Suppressor macrophage treated with lipopolysaccharide for 4 hours (primary cell): ENCODE data around the gene CENPF.
A peak's percentile ranks its signal among the peaks of the same experiment; 100 is the strongest.
"Not testable (repeated sequence)": the region's sequence is repeated elsewhere in the genome, so short reads cannot be mapped to it uniquely, and the experiment has no call there.

ENCODE experiments used
- DNase-seq: peaks from one replicate; pipeline ENCODE4 v3.0.0-alpha.2; 2020

Gene CENPF, protein sequence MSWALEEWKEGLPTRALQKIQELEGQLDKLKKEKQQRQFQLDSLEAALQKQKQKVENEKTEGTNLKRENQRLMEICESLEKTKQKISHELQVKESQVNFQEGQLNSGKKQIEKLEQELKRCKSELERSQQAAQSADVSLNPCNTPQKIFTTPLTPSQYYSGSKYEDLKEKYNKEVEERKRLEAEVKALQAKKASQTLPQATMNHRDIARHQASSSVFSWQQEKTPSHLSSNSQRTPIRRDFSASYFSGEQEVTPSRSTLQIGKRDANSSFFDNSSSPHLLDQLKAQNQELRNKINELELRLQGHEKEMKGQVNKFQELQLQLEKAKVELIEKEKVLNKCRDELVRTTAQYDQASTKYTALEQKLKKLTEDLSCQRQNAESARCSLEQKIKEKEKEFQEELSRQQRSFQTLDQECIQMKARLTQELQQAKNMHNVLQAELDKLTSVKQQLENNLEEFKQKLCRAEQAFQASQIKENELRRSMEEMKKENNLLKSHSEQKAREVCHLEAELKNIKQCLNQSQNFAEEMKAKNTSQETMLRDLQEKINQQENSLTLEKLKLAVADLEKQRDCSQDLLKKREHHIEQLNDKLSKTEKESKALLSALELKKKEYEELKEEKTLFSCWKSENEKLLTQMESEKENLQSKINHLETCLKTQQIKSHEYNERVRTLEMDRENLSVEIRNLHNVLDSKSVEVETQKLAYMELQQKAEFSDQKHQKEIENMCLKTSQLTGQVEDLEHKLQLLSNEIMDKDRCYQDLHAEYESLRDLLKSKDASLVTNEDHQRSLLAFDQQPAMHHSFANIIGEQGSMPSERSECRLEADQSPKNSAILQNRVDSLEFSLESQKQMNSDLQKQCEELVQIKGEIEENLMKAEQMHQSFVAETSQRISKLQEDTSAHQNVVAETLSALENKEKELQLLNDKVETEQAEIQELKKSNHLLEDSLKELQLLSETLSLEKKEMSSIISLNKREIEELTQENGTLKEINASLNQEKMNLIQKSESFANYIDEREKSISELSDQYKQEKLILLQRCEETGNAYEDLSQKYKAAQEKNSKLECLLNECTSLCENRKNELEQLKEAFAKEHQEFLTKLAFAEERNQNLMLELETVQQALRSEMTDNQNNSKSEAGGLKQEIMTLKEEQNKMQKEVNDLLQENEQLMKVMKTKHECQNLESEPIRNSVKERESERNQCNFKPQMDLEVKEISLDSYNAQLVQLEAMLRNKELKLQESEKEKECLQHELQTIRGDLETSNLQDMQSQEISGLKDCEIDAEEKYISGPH (N-terminal part only)

DNA sequence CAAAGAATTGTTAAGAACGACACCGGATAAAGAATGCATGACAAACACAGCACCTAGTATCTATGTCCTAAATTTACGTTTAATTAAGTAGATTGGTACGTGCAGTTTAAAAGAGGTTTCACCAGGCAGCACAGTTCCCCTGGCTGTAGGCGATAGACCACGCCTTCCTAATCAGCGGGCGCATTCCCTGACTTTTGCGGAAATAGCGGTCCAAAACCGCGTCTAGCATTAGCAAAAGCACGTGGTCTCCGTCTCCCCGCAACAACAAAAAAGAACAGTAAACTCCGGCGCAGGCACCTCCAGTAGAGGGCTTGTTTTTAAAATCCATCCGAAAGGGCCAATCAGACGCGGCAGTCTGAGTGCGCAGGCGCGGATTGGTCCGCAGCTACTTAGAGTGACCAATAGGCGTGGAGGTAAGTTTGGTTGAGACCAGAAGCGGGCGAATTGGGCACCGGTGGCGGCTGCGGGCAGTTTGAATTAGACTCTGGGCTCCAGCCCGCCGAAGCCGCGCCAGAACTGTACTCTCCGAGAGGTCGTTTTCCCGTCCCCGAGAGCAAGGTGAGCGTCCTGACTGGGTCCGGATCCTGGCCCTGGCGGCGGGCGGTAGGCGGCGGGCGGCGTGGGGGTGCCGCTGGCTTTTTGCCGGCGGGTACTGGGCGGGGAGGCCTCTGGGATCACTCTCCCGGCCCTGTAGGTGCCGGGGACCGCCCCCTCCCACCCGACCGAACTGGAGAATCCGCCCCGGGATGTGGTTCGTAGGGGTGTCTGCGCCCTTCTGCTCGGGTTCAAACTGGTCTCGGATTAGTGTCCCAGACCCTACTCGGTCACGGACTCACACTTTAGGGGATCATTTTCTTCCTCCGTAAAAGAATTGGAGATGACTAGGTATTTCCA is at the start of gene CENPF:
TSS of gene CENPF (plus strand) at position 432 of the 894 bp plus-strand sequence. CDS start 10,560 bp downstream, outside the sequence.
- peak; percentile 98 for DNase-seq

DNA sequence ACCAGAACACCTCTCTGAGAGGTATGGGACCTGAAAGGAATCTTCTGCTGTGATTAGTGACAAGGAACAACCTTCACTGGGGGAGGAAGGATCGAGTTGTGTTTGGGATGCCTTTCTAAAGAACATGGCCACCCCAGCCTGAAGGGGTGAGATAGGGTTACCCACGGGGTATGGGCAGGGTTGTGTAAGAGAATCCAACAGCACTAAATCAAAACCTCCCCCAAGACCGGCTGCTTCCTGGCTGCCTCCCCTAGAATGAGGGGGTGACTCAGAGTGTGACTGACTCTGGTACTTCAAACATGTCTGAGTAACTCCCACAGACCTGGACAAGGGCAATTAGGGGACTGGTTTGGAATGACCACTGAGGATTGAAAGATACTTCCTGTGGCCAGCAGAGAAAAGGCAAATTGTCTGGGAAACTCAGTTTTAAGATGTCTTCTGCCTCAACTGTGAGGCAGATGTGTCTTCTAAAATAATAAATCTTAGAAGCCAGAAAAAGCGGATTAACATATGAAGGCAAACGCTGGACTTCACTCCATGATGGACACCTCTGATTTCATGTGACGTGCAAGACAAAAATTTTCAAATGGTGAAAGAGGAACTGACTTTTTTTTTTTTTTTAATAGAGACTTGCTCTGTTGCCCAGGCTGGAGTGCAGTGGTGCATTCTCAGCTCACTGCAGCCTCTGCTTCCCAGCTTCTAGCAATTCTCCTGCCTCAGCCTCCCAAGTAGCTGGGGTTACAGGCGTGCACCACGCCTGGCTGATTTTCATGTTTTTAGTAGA is 44.9 kb upstream of the CENPF start:
- no peak for DNase-seq

DNA sequence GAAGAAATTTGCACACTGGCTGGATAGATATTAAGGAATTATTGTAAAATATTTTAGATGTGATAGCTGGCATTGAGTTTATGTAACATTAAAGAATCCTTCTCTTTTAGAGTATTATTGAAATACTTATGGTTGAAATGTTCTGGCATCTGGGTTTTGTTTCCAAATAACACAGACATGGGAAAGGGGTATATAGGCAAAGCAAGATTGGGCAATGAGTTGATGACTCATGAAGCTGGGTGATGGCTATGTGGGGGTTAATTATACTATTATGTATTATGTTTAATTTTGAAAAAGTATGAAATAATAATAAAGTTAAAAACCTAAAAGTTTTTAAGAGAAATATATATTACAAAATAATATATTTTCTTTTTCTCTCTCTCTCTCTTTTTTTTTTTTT is 39.1 kb upstream of the CENPF start:
- DNase-seq: no peak

DNA sequence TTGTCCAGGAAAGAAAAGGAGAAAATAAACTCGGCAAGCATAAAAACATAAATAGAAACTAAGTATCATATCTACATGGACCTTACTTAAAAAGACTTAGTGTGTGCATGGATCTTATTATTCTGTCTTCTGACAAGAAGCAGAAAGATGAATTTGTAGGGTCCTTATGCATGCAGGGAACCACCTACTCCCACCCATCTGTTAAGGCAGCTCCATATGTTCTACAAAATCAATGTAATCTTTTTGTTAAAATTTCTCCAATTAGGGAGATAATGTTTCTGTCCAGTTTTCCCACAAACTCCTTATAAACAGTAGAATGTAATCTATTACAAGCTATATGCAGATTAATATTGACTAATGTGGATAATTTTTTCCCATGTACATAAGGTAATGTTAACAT is 37.7 kb upstream of the CENPF start:
- DNase-seq: no peak

DNA sequence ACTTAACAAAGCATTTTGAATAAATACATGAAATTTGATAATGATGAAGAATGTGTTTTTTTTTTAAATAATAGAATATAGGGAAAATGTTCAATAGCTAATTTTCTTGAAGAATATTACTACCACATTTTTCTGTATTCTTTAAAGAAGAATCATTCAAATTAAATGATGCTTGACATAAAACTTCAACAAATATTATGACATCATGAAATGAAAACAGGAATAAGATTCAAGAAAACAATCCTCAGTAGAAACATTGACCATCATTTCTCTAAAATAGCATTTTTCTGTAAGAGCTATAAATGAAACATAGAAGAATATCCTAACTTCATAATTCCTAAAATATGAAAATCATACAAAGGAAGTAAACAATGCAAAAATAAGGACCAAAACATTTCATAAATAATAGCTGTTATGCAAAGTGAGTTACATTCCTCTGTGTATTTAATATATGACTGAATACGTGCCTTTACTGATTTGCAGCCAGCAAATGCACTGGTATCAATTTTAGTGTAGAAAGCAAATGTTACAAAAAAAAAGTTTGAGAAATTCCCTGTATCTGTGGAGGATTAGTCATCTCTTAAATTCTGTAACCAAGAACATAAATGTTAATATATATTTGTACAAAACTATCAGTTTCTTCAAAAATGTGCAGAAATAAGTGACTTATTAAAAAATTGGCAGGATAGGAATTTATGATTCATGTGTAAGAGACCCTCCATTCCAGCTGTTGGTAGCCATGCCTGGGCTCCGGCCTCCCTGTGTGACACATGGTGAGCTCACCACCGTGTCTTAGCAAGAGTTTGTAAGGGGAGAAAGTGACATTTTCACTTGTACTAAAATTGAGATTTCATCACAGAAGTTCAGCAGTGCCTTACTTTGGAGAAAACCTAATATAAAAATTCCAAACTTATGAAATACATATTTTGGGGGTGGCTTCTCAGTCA is 36.6 kb upstream of the CENPF start:
- DNase-seq: no peak

DNA sequence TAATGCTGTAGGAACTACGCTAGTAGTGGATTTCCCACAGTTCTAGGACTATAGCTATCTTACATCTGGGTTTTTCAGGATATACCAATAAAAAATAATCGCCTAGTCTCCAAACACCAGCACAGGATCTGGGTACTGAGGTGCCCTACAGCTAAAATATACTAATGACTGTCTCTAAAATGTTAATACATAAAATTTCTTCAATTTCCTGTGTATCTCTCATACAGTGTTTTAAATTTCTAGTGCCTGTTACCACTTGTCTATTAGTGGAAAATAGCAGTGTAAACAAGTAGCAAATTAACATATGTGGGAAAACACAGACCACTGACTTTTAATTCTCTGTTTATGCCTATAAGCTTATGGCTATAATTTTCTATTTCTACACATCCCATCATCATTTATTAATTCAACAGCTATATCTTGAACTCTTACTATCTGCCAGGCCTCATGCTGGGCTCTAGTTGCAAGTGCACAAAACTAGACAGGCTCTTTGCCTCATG is 35.5 kb upstream of the CENPF start:
- DNase-seq: no peak

DNA sequence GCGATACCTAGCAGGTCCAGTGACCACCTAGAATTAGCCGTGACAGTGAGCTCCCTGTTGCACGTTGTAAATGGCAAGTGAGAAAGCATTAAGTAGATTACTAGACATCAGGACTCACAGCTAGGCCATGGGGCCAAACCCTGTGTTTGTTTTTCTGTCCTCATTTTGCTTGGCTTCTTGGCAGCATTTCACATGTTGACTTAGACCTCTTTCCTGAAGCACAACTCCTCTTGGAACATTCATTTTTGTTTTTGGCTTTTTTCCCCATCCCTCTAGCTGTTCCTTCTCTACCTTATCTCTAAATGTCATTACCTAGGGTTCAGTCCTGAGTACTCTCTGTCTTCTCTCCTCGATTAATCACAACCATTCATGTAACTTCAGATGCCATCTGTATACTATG is 34.7 kb upstream of the CENPF start:
- DNase-seq: no peak

DNA sequence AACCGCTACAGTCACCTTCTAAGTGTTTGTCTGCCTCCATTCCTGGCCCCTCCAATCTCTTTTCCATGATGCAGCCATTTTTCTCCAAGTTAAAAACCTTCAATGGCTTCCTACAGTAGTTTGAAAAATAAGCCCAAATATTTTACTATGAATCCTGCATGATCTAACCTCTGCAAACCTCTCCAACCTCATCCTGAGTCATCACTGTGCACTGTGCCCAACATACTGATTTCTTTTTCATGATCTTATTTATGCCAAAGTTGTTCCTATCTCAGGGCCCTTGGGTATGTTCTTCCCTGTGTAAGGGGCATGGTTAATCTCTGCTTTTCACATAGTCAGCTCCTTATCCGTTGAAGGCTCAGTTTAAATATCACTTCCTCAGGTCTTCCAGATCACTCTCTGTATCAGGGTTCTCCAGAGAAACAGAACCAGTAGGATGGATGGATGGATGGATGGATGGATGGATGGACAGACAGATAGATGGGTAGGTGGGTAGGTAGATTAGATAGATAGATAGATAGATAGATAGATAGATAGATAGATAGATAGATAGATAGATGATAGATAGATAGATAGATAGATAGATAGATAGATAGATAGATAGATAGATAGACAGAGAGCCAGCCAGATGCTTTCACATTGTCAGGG is 33.5 kb upstream of the CENPF start:
- no peak for DNase-seq

DNA sequence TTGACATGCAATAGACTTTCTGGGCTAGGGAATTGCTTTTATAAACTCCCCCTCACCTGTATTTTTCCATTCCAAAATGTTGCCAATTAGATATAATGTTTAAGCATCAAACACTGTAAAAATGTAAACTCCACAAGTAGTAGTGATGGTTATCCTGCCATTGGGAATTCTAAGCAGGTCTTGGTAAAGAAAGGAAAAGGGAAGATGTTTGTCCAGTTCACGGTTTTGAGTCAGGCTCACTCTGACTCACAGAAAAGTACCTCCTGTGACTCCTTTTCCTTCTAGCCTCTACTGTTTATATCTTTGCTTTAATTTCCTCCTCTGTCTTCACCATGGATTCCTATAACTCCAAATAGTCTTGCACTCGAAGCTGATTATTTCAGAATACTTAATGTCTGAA is 32.6 kb upstream of the CENPF start:
- no peak for DNase-seq

DNA sequence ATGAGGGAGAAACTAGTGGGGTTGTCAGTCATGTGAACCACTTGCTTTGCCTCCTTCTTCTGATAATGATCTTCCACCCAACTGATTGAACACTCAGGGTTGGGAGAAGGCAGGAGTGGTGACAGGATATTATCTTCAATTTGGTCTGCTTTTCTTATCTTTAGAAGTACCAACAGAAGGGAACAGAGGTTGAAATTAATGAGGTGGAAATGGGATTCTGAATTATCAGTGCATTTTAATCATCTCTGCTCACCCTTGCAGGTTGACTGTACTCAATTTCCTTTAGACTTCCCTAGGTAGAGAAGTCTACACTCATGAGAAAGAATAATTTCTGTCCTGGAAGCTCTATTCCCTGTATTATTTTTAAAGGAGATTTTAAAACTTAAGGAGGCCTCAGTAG is 31.7 kb upstream of the CENPF start:
- no peak for DNase-seq

DNA sequence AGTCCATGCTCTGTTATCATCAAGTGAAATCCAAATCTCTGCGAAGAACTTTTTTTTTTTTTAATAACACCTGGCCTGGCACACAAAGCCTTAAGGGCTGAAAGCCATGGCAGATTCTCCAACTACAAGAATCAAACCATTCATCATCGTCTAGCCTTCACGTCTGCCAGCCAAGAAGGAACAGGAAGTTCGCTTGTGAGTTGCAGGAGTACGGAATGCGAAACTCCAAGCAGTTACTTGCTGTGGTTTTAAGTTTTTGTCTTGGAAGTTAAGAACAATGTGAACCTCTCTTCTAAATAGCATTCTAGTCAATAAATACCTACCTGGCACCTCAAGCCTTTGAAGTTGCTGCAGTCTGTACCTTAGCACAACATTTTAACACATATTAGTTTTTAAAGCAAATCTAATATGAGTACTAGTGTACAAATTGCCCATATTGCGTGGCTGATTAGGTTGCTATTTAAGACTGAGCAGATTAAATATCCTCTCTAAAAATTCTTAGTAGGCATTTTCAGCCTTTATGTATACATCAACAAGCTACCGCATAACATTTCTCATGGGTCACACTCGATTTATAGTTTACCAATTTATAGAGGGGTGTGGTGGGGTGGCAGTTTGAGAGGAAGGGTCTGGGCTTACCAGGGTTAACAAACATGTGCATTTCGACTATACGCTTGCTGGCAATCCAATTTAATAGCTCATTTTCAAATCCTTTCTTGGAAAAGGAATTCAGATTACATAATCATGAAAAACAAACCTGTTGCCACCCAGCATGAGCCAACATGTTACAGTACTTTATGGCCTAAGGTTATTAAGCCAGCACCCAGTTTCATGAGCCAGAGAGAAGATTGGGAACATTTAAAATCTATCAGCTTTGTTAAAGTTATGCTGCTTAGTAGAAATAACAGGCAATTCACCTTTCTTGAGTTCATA is 29.3 kb upstream of the CENPF start:
- DNase-seq: no peak

DNA sequence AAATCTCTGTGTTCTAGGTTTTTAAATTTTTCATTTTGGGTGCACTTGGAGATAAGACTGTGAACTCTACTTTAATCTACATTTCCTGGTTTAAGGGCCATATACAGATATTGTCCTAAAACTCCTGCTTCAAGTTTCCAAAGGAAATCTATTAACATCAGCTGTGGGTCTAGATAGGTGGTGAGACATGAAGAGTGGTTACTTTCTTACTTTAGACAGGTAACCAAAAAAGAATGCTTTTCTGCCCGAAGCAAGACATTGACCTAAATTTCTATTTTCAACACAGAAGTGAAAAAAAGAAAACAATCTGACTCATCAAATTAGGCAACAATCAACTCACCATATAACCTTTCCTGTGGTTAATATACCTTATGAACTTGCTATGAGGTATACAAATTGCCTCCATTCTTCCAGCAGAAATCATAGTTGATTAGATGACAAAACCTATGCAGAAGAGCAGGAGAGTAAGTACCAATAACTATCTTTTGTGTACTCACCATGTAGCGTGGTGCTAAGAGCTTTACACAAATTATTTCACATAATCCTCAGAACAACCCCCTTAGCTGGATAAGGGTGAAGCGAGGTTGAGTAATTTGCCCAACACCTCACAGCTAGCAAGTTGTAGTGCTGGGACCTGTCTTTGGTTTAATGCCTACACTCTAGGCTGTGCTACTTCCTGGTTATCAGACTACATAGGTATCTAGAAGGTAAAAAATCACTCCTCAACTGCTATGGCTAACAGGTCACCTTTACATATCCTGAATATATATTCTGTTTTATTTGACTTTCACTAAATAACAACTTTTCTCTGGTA is 28.2 kb upstream of the CENPF start:
- no peak for DNase-seq

DNA sequence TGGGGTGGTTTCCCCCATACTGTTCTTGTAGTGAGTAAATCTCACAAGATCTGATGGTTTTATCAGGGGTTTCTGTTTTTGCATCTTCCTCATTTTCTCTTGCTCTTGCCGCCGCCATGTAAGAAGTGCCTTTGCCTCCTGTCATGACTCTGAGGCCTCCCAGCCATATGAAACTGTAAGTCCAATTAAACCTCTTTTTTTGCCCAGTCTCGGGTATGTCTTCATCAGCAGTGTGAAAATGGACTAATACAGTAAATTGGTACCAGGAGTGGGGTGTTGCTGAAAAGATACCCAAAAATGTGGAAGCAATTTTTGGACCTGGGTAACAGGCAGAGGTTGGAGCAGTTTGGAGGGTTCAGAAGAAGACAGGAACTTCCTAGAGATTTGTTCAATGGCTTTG is 26.9 kb upstream of the CENPF start:
- DNase-seq: not testable (repeated sequence)

DNA sequence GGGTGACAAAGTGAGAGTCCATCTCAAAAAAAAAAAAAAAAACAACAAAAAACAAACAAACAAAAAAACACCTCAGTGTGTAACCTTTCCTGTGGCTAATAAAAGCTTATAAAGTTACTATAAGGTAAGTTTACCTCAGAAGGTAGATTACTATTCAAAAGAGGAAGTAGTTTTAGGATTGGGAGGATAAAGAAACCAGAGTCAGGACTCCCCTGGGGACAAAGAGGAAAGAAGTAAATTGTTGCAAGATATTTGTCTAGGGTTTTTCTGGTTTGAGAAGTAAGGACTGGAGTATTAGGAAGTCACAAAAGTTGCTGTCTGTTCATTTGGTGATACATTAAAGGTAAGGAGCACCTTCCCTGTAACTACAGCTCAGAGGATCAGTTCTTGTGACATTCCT is 23.8 kb upstream of the CENPF start:
- no peak for DNase-seq

DNA sequence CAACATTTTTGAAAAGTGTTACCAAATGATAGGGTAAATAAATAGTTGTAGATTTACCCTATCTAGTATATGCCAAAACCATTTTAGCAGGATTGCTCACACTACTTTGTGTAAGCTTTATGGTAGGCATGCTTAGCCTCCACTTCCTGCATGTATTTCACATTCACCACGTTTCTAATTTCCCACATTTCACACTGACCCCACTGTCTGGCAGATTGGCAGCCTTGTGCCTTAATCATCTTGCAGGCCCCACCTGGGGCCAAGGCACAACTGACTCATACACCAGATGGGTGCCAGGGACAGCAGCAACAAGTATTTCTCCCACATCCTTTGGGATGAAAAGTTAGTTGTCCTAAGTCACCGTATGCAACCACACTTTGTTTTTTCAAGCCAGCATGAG is 21.2 kb upstream of the CENPF start:
- DNase-seq: no peak

DNA sequence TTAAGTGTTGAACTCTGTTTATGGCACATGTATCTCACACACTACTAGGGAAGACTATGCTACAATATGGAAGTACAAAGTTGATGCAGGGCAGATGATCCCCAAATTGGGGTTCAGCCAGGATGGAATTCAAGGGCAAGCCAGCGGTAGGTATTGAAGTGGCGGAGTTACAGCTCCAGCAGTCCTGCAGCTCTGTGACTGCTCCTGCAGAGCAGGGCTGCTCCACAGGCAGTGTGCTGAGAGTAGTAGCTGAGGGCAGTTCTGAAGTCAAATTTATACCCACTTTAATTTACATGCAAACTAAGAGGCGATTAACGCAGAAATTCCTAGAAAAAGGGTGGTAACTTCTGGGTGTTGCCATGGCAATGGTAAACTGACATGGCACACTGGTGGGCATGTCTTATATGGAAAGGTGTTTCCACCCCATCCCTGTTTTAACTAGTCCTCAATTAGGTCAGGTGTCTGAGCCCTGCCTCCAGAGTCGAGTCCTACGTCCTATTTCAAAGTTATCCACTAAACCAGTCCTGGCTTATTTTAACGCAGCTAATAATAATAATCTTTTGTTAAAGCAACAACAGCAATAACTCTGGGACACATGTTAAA is 20.6 kb upstream of the CENPF start:
- no peak for DNase-seq

DNA sequence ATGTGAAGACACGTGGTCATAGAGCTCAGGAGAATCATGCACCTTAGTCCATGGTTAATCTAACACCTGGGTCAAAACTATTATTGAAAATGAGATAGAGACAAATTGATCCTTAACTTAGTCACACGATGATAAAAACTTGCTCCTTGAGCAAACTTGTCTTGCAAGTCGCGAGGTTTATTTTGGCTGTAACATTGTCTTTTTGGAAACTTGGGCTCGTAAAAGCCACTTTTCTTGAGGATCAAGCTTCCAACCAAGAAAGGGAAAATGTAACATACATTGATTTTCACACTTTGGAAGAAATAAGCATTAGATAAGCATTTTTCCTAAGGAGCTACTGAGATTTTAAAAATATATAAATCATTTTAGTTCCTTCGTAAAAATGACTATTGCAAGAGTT is 19.9 kb upstream of the CENPF start:
- no peak for DNase-seq
